ENCODE results near the gene DNMBP. TPM values are rescaled to one million over a fixed set of nuclear protein-coding genes. Genes with fewer than 3 reads are reported as not detected.

Gene DNMBP
- total RNA-seq, 1 experiment from 2014 or later, result 19.7 TPM

- ATAC-seq (no peak), DNase-seq (ENCODE audit: low spot score) (no peak)
- Mint-ChIP-seq H3K36me3 (peaks cover 17% of the 10 kb centered on the region), H3K9me3 (peaks cover 17% of the 10 kb centered on the region), H3K27me3 (ENCODE audit: low read depth) (no peaks in the 10 kb centered on the region; the same call in none of the 2 replicates), H3K27ac (no peak overlapping the region), H3K4me1 (no peaks in the 10 kb centered on the region), H3K4me3 (no peak overlapping the region)
- ChIA-PET CTCF (no interaction called here), POLR2A (no interaction called here)
- TF ChIP-seq NFATC4 (CRISPR knock-in tag; IDR thresholded peaks at IDR 0.05) (no peak), TCF7 (CRISPR knock-in tag; IDR thresholded peaks at IDR 0.05; ENCODE audit: low read depth) (no peak), FOXK1 (CRISPR knock-in tag; IDR thresholded peaks at IDR 0.05) (no peak), ZNF232 (CRISPR knock-in tag; IDR thresholded peaks at IDR 0.05) (no peak), ZNF532 (CRISPR knock-in tag; IDR thresholded peaks at IDR 0.05; ENCODE audit: borderline replicate concordance) (no peak), SMAD3 (CRISPR knock-in tag; IDR thresholded peaks at IDR 0.05; ENCODE audit: borderline replicate concordance) (no peak), ZNF121 (CRISPR knock-in tag; IDR thresholded peaks at IDR 0.05) (no peak), TEAD4 (CRISPR knock-in tag; IDR thresholded peaks at IDR 0.05) (no peak), IRF2 (CRISPR knock-in tag; IDR thresholded peaks at IDR 0.05; ENCODE audit: borderline replicate concordance, low read depth) (no peak), NR2C2 (CRISPR knock-in tag; IDR thresholded peaks at IDR 0.05) (no peak), ESRRA (CRISPR knock-in tag; IDR thresholded peaks at IDR 0.05; ENCODE audit: borderline replicate concordance) (no peak), TEAD1 (CRISPR knock-in tag; IDR thresholded peaks at IDR 0.05) (no peak), ZNF416 (CRISPR knock-in tag; IDR thresholded peaks at IDR 0.05) (no peak), MXD4 (CRISPR knock-in tag; IDR thresholded peaks at IDR 0.05; ENCODE audit: borderline replicate concordance) (no peak)
- TF ChIP-seq, protein P1, sequence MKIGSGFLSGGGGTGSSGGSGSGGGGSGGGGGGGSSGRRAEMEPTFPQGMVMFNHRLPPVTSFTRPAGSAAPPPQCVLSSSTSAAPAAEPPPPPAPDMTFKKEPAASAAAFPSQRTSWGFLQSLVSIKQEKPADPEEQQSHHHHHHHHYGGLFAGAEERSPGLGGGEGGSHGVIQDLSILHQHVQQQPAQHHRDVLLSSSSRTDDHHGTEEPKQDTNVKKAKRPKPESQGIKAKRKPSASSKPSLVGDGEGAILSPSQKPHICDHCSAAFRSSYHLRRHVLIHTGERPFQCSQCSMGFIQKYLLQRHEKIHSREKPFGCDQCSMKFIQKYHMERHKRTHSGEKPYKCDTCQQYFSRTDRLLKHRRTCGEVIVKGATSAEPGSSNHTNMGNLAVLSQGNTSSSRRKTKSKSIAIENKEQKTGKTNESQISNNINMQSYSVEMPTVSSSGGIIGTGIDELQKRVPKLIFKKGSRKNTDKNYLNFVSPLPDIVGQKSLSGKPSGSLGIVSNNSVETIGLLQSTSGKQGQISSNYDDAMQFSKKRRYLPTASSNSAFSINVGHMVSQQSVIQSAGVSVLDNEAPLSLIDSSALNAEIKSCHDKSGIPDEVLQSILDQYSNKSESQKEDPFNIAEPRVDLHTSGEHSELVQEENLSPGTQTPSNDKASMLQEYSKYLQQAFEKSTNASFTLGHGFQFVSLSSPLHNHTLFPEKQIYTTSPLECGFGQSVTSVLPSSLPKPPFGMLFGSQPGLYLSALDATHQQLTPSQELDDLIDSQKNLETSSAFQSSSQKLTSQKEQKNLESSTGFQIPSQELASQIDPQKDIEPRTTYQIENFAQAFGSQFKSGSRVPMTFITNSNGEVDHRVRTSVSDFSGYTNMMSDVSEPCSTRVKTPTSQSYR (CRISPR knock-in tag; IDR thresholded peaks at IDR 0.05), result no peak
- TF ChIP-seq, protein P2, sequence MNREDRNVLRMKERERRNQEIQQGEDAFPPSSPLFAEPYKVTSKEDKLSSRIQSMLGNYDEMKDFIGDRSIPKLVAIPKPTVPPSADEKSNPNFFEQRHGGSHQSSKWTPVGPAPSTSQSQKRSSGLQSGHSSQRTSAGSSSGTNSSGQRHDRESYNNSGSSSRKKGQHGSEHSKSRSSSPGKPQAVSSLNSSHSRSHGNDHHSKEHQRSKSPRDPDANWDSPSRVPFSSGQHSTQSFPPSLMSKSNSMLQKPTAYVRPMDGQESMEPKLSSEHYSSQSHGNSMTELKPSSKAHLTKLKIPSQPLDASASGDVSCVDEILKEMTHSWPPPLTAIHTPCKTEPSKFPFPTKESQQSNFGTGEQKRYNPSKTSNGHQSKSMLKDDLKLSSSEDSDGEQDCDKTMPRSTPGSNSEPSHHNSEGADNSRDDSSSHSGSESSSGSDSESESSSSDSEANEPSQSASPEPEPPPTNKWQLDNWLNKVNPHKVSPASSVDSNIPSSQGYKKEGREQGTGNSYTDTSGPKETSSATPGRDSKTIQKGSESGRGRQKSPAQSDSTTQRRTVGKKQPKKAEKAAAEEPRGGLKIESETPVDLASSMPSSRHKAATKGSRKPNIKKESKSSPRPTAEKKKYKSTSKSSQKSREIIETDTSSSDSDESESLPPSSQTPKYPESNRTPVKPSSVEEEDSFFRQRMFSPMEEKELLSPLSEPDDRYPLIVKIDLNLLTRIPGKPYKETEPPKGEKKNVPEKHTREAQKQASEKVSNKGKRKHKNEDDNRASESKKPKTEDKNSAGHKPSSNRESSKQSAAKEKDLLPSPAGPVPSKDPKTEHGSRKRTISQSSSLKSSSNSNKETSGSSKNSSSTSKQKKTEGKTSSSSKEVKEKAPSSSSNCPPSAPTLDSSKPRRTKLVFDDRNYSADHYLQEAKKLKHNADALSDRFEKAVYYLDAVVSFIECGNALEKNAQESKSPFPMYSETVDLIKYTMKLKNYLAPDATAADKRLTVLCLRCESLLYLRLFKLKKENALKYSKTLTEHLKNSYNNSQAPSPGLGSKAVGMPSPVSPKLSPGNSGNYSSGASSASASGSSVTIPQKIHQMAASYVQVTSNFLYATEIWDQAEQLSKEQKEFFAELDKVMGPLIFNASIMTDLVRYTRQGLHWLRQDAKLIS (CRISPR knock-in tag; IDR thresholded peaks at IDR 0.05; ENCODE audit: borderline replicate concordance), result no peak
- TF ChIP-seq, protein P3, sequence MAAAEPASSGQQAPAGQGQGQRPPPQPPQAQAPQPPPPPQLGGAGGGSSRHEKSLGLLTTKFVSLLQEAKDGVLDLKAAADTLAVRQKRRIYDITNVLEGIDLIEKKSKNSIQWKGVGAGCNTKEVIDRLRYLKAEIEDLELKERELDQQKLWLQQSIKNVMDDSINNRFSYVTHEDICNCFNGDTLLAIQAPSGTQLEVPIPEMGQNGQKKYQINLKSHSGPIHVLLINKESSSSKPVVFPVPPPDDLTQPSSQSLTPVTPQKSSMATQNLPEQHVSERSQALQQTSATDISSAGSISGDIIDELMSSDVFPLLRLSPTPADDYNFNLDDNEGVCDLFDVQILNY (CRISPR knock-in tag; IDR thresholded peaks at IDR 0.05), result no peak
- TF ChIP-seq, protein P4, sequence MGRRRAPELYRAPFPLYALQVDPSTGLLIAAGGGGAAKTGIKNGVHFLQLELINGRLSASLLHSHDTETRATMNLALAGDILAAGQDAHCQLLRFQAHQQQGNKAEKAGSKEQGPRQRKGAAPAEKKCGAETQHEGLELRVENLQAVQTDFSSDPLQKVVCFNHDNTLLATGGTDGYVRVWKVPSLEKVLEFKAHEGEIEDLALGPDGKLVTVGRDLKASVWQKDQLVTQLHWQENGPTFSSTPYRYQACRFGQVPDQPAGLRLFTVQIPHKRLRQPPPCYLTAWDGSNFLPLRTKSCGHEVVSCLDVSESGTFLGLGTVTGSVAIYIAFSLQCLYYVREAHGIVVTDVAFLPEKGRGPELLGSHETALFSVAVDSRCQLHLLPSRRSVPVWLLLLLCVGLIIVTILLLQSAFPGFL (CRISPR knock-in tag; IDR thresholded peaks at IDR 0.05; ENCODE audit: borderline replicate concordance), result no peak
- TF ChIP-seq, protein P5, sequence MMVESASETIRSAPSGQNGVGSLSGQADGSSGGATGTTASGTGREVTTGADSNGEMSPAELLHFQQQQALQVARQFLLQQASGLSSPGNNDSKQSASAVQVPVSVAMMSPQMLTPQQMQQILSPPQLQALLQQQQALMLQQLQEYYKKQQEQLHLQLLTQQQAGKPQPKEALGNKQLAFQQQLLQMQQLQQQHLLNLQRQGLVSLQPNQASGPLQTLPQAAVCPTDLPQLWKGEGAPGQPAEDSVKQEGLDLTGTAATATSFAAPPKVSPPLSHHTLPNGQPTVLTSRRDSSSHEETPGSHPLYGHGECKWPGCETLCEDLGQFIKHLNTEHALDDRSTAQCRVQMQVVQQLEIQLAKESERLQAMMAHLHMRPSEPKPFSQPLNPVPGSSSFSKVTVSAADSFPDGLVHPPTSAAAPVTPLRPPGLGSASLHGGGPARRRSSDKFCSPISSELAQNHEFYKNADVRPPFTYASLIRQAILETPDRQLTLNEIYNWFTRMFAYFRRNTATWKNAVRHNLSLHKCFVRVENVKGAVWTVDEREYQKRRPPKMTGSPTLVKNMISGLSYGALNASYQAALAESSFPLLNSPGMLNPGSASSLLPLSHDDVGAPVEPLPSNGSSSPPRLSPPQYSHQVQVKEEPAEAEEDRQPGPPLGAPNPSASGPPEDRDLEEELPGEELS (CRISPR knock-in tag; IDR thresholded peaks at IDR 0.05), result no peak
Observed at GRCh38 chr10:100027416-100027815, 17.7 kb upstream of the DNMBP start.
